ENCODE data around the gene TMEM131. TPM values are rescaled to one million over a fixed set of nuclear protein-coding genes. Genes with fewer than 3 reads are reported as not detected.
"Not testable (repeated sequence)": the region's sequence is repeated elsewhere in the genome, so short reads cannot be mapped to it uniquely, and the experiment has no call there.

Gene TMEM131
- total RNA-seq, 2 experiments from 2014 or later, result 25.8 to 32.5 TPM

DNA sequence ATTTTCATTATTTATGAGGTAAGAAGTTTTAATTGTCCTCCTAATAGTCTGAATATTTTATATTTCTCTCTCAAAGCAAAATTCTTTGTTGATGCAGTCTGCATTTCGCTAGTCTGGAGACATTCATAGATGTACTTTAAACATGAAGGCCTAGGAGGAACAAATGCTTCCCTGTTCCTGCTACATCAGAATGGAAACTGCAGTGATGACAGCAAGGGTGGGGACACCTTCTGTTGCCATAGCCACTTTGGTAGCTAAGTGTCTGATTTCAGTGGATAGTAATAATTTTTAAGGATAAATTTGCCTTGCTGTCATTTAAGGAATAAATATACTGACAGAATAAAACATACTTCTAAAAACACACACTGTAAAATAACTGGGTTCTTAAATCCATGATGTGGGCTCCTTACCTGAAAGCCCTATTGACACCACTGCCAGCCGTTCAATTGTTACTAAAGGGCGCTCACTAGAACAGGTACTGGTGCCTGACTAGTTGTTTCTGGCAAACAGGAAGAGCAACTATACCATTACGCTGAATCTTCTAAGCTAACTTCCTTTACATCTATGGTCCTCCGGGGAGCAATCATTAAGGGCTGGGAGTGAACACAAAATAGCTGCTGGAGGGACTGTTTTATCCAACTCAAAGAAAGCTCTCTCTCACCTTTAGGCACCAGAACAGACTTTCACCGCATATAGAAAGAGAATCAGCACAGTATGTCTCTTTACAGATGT lies 88.2 kb downstream of the TMEM131 start:
- H3K4me1 Mint-ChIP-seq, result peaks cover 29% of the 10 kb centered on the region
- intact Hi-C loops (cut with DNase I, micrococcal nuclease), result no loop called here
- ATAC-seq (no peak), DNase-seq (no peak)
- no peaks in the 10 kb centered on the region for H3K27me3 Mint-ChIP-seq
- H3K36me3 Mint-ChIP-seq (ENCODE audit: low read depth), result peaks cover 42% of the 10 kb centered on the region
- POLR2A ChIA-PET, result no interaction called here
- no peak overlapping the region for H3K27ac Mint-ChIP-seq
- CTCF ChIA-PET, result interaction anchor here (0.8 to 1.5 kb wide), 2 partner anchors 9 to 14 kb away, joined by 3 to 4 read pairs; no protein-coding TSS in a partner anchor
- no peaks in the 10 kb centered on the region for H3K9me3 Mint-ChIP-seq (ENCODE audit: low read depth)
- no peak overlapping the region for H3K4me3 Mint-ChIP-seq

- no peak for ATAC-seq
- no peaks in the 10 kb centered on the region for H3K27me3 Mint-ChIP-seq
- H3K4me3 Mint-ChIP-seq, result no peak overlapping the region
- CTCF ChIA-PET, result interaction anchor here (1.0 to 1.1 kb wide), 2 partner anchors 43 to 316 kb away, joined by 3 read pairs; no protein-coding TSS in a partner anchor
- H3K9me3 Mint-ChIP-seq (ENCODE audit: low read depth), result no peaks in the 10 kb centered on the region
- H3K4me1 Mint-ChIP-seq, result peaks cover 17% of the 10 kb centered on the region
- H3K27ac Mint-ChIP-seq, result no peak overlapping the region
- intact Hi-C loops (cut with DNase I, micrococcal nuclease), result no loop called here
- peaks cover 43% of the 10 kb centered on the region for H3K36me3 Mint-ChIP-seq (ENCODE audit: low read depth)
- no peak for DNase-seq
- POLR2A ChIA-PET, result no interaction called here
Measured at GRCh38 chr2:97906307-97906706, 89.4 kb downstream of the TMEM131 start.

- DNase-seq (no peak), ATAC-seq (no peak)
- intact Hi-C loops (cut with DNase I, micrococcal nuclease), result no loop called here
- no peaks in the 10 kb centered on the region for H3K27me3 Mint-ChIP-seq
- no peaks in the 10 kb centered on the region for H3K9me3 Mint-ChIP-seq (ENCODE audit: low read depth)
- peaks cover 7% of the 10 kb centered on the region for H3K4me1 Mint-ChIP-seq
- CTCF ChIA-PET, result interaction anchor here (1.1 kb wide), 1 partner anchor 315 kb away, joined by 3 read pairs; no protein-coding TSS in a partner anchor
- POLR2A ChIA-PET, result no interaction called here
- no peak overlapping the region for H3K4me3 Mint-ChIP-seq
- H3K36me3 Mint-ChIP-seq (ENCODE audit: low read depth), result peaks cover 40% of the 10 kb centered on the region
- no peak overlapping the region for H3K27ac Mint-ChIP-seq
Measured at GRCh38 chr2:97905294-97905693, 90.5 kb downstream of the TMEM131 start.

- no peak overlapping the region for H3K27ac Mint-ChIP-seq
- intact Hi-C loops (cut with DNase I, micrococcal nuclease), result no loop called here
- no peaks in the 10 kb centered on the region for H3K27me3 Mint-ChIP-seq
- H3K9me3 Mint-ChIP-seq (ENCODE audit: low read depth), result no peaks in the 10 kb centered on the region
- DNase-seq (no peak), ATAC-seq (no peak)
- ChIA-PET CTCF (no interaction called here), POLR2A (no interaction called here)
- H3K4me1 Mint-ChIP-seq, result peaks cover 6% of the 10 kb centered on the region
- no peak overlapping the region for H3K4me3 Mint-ChIP-seq
- H3K36me3 Mint-ChIP-seq (ENCODE audit: low read depth), result peaks cover 33% of the 10 kb centered on the region
Measured at GRCh38 chr2:97901862-97902261, 93.9 kb downstream of the TMEM131 start.

DNA sequence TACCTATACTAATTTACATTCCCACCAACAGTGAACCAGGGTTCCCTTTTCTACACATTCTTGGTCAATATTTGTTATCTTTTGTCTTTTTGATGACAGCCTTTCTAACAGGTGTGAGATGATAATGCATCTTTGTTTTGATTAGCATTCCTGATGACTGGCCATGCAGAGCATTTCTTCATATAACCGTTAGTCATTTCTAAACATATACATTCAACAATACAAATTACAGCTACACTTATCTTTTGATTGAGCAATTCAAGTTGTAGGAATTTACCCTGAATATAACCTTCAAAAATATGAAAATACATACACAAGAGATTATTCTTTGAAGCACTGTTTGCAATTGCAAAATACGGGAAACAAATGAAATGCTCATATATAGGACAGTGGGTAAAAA lies 94.9 kb downstream of the TMEM131 start:
- no peak for ATAC-seq
- no peak for DNase-seq
- CTCF ChIA-PET, result no interaction called here
- H3K9me3 Mint-ChIP-seq (ENCODE audit: low read depth), result no peaks in the 10 kb centered on the region
- intact Hi-C loops (cut with DNase I, micrococcal nuclease), result no loop called here
- POLR2A ChIA-PET, result no interaction called here
- no peaks in the 10 kb centered on the region for H3K27me3 Mint-ChIP-seq
- H3K27ac Mint-ChIP-seq, result no peak overlapping the region
- H3K36me3 Mint-ChIP-seq (ENCODE audit: low read depth), result peaks cover 29% of the 10 kb centered on the region
- H3K4me1 Mint-ChIP-seq, result peaks cover 6% of the 10 kb centered on the region
- H3K4me3 Mint-ChIP-seq, result no peak overlapping the region

DNA sequence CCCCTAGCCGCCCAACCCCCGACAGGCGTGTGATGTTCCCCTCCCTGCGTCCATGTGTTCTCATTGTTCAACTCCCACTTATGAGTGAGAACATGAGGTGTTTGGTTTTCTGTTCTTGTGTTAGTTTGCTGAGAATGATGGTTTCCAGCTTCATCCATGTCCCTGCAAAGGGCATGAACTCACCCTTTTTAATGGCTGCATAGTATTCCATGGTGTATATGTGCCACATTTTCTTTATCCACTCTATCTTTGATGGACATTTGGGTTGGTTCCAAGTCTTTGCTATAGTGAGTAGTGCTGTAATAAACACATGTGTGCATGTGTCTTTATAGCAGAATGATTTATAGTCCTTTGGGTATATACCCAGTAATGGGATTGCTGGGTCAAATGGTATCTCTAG lies 102.7 kb downstream of the TMEM131 start:
- ATAC-seq, CTCF ChIA-PET: not testable (repeated sequence)

DNA sequence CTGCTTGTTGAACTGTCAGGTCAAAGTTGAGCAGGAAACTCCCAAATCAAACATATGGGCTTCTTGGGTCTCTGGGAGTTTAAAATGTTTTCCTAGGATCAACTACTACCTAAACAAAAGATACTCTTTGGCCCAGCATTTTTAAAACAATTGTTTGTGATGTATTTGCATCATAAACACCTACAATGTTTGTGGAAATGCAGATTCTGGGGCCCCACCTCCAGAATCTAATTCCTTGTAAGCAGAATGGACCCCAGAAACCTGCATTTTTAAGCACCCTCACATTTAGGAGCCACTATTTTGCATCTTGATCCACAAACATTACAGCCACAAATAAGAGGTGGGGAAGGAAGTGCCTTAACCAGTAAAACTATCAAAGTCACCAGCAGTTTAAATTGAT lies 104.1 kb downstream of the TMEM131 start:
- Mint-ChIP-seq H3K4me1 (no peaks in the 10 kb centered on the region), H3K27me3 (no peaks in the 10 kb centered on the region), H3K9me3 (ENCODE audit: low read depth) (peaks cover 17% of the 10 kb centered on the region), H3K27ac (no peak overlapping the region), H3K4me3 (no peak overlapping the region), H3K36me3 (ENCODE audit: low read depth) (peaks cover 37% of the 10 kb centered on the region)
- intact Hi-C loops (cut with DNase I, micrococcal nuclease), result no loop called here
- ChIA-PET CTCF (no interaction called here), POLR2A (interaction anchor here (1.0 kb wide), 1 partner anchor 103 kb away, joined by 3 read pairs; no protein-coding TSS in a partner anchor)
- DNase-seq, result no peak
- no peak for ATAC-seq

More for the DNA sequence above, 102.7 kb downstream of the TMEM131 start:
- intact Hi-C loops (cut with DNase I, micrococcal nuclease); H3K4me3 Mint-ChIP-seq; POLR2A ChIA-PET; H3K4me1 Mint-ChIP-seq; H3K27me3 Mint-ChIP-seq; H3K9me3 Mint-ChIP-seq (ENCODE audit: low read depth); H3K27ac Mint-ChIP-seq; DNase-seq: not testable (repeated sequence)
- H3K36me3 Mint-ChIP-seq (ENCODE audit: low read depth), result peaks cover 25% of the 10 kb centered on the region

DNA sequence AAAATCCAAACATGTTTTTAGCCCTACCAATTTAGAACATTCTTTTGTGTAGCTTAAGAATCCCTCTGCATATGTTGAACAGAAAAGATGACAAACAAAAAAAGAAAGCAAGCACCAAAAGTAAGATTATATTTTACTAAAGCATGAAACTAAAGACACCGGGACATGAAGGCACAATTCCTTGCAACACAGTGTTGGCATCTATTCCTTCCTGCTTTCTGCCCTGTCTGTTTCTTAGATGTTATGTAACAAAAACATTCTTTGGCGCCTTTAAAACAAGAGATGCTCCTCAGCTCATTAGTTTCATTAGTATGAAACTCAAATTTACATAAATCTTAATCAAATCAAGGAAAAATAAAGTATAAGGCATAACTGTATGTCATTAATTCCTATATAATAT lies 106.6 kb downstream of the TMEM131 start:
- intact Hi-C loops (cut with DNase I, micrococcal nuclease), result no loop called here
- Mint-ChIP-seq H3K4me3 (no peak overlapping the region), H3K27ac (no peak overlapping the region), H3K36me3 (ENCODE audit: low read depth) (peaks cover 52% of the 10 kb centered on the region), H3K9me3 (ENCODE audit: low read depth) (peaks cover 28% of the 10 kb centered on the region), H3K4me1 (no peaks in the 10 kb centered on the region), H3K27me3 (no peaks in the 10 kb centered on the region)
- DNase-seq (no peak), ATAC-seq (no peak)
- POLR2A ChIA-PET, result no interaction called here
- CTCF ChIA-PET, result no interaction called here

DNA sequence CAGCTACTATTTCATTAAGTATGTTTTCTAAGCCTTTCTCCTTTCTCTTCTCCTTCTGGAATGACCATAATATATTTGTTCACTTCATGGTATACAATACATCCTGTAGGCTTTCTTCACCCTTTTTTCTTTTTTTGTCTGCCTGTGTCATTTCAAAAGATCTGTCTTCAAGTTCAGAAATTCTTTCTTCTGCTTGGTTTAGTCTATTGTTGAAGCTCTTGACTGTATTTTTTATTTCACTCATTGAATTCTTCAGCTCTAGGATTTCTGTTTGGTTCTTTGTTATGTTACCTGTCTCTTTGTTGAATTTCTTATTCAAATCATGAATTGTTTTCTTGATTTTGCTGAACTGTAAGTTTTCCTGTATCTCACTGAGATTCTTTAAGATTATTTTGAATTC lies 109.9 kb downstream of the TMEM131 start:
- Mint-ChIP-seq H3K4me3 (no peak overlapping the region), H3K36me3 (ENCODE audit: low read depth) (peaks cover 54% of the 10 kb centered on the region), H3K4me1 (no peaks in the 10 kb centered on the region), H3K27ac (no peak overlapping the region), H3K9me3 (ENCODE audit: low read depth) (peaks cover 22% of the 10 kb centered on the region), H3K27me3 (no peaks in the 10 kb centered on the region)
- POLR2A ChIA-PET, result no interaction called here
- DNase-seq, result no peak
- CTCF ChIA-PET, result no interaction called here
- no peak for ATAC-seq
- intact Hi-C loops (cut with DNase I, micrococcal nuclease), result no loop called here

- POLR2A ChIA-PET, result no interaction called here
- Mint-ChIP-seq H3K27me3 (no peaks in the 10 kb centered on the region), H3K27ac (no peak overlapping the region), H3K4me3 (no peak overlapping the region), H3K4me1 (peaks cover 11% of the 10 kb centered on the region), H3K9me3 (ENCODE audit: low read depth) (peaks cover 15% of the 10 kb centered on the region), H3K36me3 (ENCODE audit: low read depth) (peaks cover 43% of the 10 kb centered on the region)
- intact Hi-C loops (cut with DNase I, micrococcal nuclease), result no loop called here
- ATAC-seq, result no peak
- CTCF ChIA-PET, result no interaction called here
- no peak for DNase-seq
Measured at GRCh38 chr2:97880334-97880733, 115.4 kb downstream of the TMEM131 start.

- ATAC-seq (no peak), DNase-seq (no peak)
- H3K4me1 Mint-ChIP-seq, result peaks cover 19% of the 10 kb centered on the region
- ChIA-PET CTCF (no interaction called here), POLR2A (no interaction called here)
- peaks cover 13% of the 10 kb centered on the region for H3K9me3 Mint-ChIP-seq (ENCODE audit: low read depth)
- no peaks in the 10 kb centered on the region for H3K27me3 Mint-ChIP-seq
- no peak overlapping the region for H3K4me3 Mint-ChIP-seq
- intact Hi-C loops (cut with DNase I, micrococcal nuclease), result no loop called here
- H3K36me3 Mint-ChIP-seq (ENCODE audit: low read depth), result peaks cover 37% of the 10 kb centered on the region
- H3K27ac Mint-ChIP-seq, result no peak overlapping the region
Measured at GRCh38 chr2:97878865-97879264, 116.9 kb downstream of the TMEM131 start.

- CTCF ChIA-PET; ATAC-seq; H3K4me3 Mint-ChIP-seq; H3K27ac Mint-ChIP-seq; H3K27me3 Mint-ChIP-seq; POLR2A ChIA-PET; intact Hi-C loops (cut with DNase I, micrococcal nuclease); DNase-seq: not testable (repeated sequence)
- Mint-ChIP-seq H3K36me3 (ENCODE audit: low read depth) (peaks cover 40% of the 10 kb centered on the region), H3K4me1 (peaks cover 21% of the 10 kb centered on the region), H3K9me3 (ENCODE audit: low read depth) (peaks cover 13% of the 10 kb centered on the region)
Measured at GRCh38 chr2:97878317-97878716, 117.4 kb downstream of the TMEM131 start.
